DOHH2 (cell line): ENCODE data around the gene GRWD1.

Experiments used
- H3F3A ChIP-seq: fragments of 200-600 bp; sonication (generic), shearing (Covaris generic); 2 replicates; pipeline ENCODE4 v1.6.0; 2016; ENCODE audit warnings: antibody characterized with exemption, mild to moderate bottlenecking; ENCODE audit not compliant: control insufficient read depth, insufficient read depth
- H3K27ac ChIP-seq: fragments of 200-600 bp; sonication (generic); 2 replicates; pipeline ENCODE4 v1.5.1; 2014; ENCODE audit warnings: low read depth, mild to moderate bottlenecking, low read length, moderate library complexity
- H3K27me3 ChIP-seq: fragments of 200-600 bp; sonication (generic); 2 replicates; pipeline ENCODE4 v1.6.1; 2014; ENCODE audit warnings: mild to moderate bottlenecking, low read length, mixed read lengths; ENCODE audit not compliant: control insufficient read depth
- H3K36me3 ChIP-seq: fragments of 200-600 bp; sonication (generic); 2 replicates; pipeline ENCODE4 v1.6.1; 2014; ENCODE audit warnings: mild to moderate bottlenecking, low read length, moderate library complexity, mixed read lengths; ENCODE audit not compliant: control insufficient read depth
- H3K4me1 ChIP-seq: fragments of 200-600 bp; sonication (generic); 2 replicates; pipeline ENCODE4 v1.6.1; 2014; ENCODE audit warnings: mild to moderate bottlenecking, low read length, mixed read lengths; ENCODE audit not compliant: control insufficient read depth
- H3K4me2 ChIP-seq: fragments of 200-600 bp; sonication (generic); 2 replicates; pipeline ENCODE4 v1.6.0; 2014; ENCODE audit warnings: mild to moderate bottlenecking, low read length, moderate library complexity
- H3K4me3 ChIP-seq: fragments of 200-600 bp; sonication (generic); 2 replicates; pipeline ENCODE4 v1.5.1; 2014; ENCODE audit warnings: mild to moderate bottlenecking, low read length, mixed read lengths
- H3K79me2 ChIP-seq: fragments of 200-600 bp; sonication (generic); 2 replicates; pipeline ENCODE4 v1.6.1; 2014; ENCODE audit warnings: mild to moderate bottlenecking, low read length, mixed read lengths; ENCODE audit not compliant: control insufficient read depth
- H3K9me2 ChIP-seq: fragments of 200-600 bp; sonication (generic); replicated peaks from 2 replicates; pipeline ENCODE4 v1.6.1; 2014; ENCODE audit warnings: mild to moderate bottlenecking, low read length, mixed read lengths; ENCODE audit not compliant: control insufficient read depth
- H3K9me3 ChIP-seq: fragments of 200-600 bp; sonication (generic); 2 replicates; pipeline ENCODE4 v1.6.1; 2014; ENCODE audit warnings: antibody characterized with exemption, low read length, mixed read lengths; ENCODE audit not compliant: control insufficient read depth, insufficient read depth
- H4K20me1 ChIP-seq: fragments of 200-600 bp; sonication (generic); 2 replicates; pipeline ENCODE4 v1.6.0; 2014; ENCODE audit warnings: low read depth, mild to moderate bottlenecking, antibody characterized with exemption, low read length, moderate library complexity; ENCODE audit not compliant: control insufficient read depth, insufficient read depth
- CTCF ChIP-seq: fragments of 200-600 bp; sonication (generic); IDR thresholded peaks from one replicate; pipeline ENCODE4 v1.5.1; 2014; ENCODE audit warnings: antibody characterized with exemption, mild to moderate bottlenecking, low read depth, low read length; ENCODE audit not compliant: poor library complexity, severe bottlenecking
- EZH2phosphoT487 ChIP-seq: fragments of 200-600 bp; sonication (generic); IDR thresholded peaks from 2 replicates; pipeline ENCODE4 v1.6.1; 2017; ENCODE audit warnings: borderline replicate concordance, mild to moderate bottlenecking, antibody characterized with exemption, low read length, moderate library complexity, mixed read lengths

GRWD1 gene

GRCh38 chr19:48442116-48443035 lies 3.4 kb upstream of the GRWD1 start:
- TF ChIP-seq CTCF: no peak
- no peak for TF ChIP-seq EZH2phosphoT487

GRCh38 chr19:48443256-48443655 lies 2.5 kb upstream of the GRWD1 start:
- H3K27ac ChIP-seq: no peak overlapping the region
- H3K4me1 ChIP-seq: peaks cover 25% of the 10 kb centered on the region
- H3F3A ChIP-seq: peaks cover 5% of the 10 kb centered on the region; the same call in 1 of the 2 replicates
- H3K27me3 ChIP-seq: no peaks in the 10 kb centered on the region
- H3K9me2 ChIP-seq: no peaks in the 10 kb centered on the region
- H3K9me3 ChIP-seq: no peaks in the 10 kb centered on the region
- TF ChIP-seq CTCF (no peak), EZH2phosphoT487 (no peak)
- no peak overlapping the region for H3K4me3 ChIP-seq
- peaks cover 17% of the 10 kb centered on the region for H3K36me3 ChIP-seq
- peaks cover 28% of the 10 kb centered on the region for H3K79me2 ChIP-seq
- H4K20me1 ChIP-seq: peaks cover 5% of the 10 kb centered on the region; the same call in 1 of the 2 replicates
- H3K4me2 ChIP-seq: no peak overlapping the region

More at GRCh38 chr19:48442116-48443035, 3.4 kb upstream of the GRWD1 start:
- H3K9me2 ChIP-seq: no peaks in the 10 kb centered on the region
- peaks cover 3% of the 10 kb centered on the region; the same call in 1 of the 2 replicates for H4K20me1 ChIP-seq
- H3F3A ChIP-seq: peaks cover 5% of the 10 kb centered on the region; the same call in 1 of the 2 replicates
- peaks cover 19% of the 10 kb centered on the region for H3K79me2 ChIP-seq
- H3K4me2 ChIP-seq: no peak overlapping the region
- no peaks in the 10 kb centered on the region for H3K9me3 ChIP-seq
- peaks cover 8% of the 10 kb centered on the region for H3K36me3 ChIP-seq
- peaks cover 22% of the 10 kb centered on the region for H3K4me1 ChIP-seq
- no peak overlapping the region for H3K4me3 ChIP-seq
- H3K27me3 ChIP-seq: no peaks in the 10 kb centered on the region
- no peak overlapping the region for H3K27ac ChIP-seq

- Histone ChIP-seq H3K27ac (no peak overlapping the region), H3K4me1 (peaks cover 25% of the 10 kb centered on the region), H3K36me3 (peaks cover 22% of the 10 kb centered on the region), H3K9me3 (no peaks in the 10 kb centered on the region), H3K27me3 (no peaks in the 10 kb centered on the region), H3K4me3 (no peak overlapping the region), H4K20me1 (peaks cover 9% of the 10 kb centered on the region; the same call in 1 of the 2 replicates), H3K4me2 (no peak overlapping the region; the same call in 1 of the 2 replicates), H3K9me2 (no peaks in the 10 kb centered on the region), H3K79me2 (peaks cover 33% of the 10 kb centered on the region), H3F3A (peaks cover 5% of the 10 kb centered on the region; the same call in 1 of the 2 replicates)
- no peak for TF ChIP-seq CTCF
- no peak for TF ChIP-seq EZH2phosphoT487
Observed at GRCh38 chr19:48443731-48444128, 2.1 kb upstream of the GRWD1 start.
